H9 (cell line): ENCODE measurements around the gene CHD6. TPM values are rescaled to one million over a fixed set of nuclear protein-coding genes. Genes with fewer than 3 reads are reported as not detected.

ENCODE experiments used
- DNase-seq: peaks from one replicate; pipeline ENCODE4 v3.0.0-alpha.2; 2017
- H2AFZ ChIP-seq: one replicate; pipeline ENCODE4 v1.6.1; 2013; ENCODE audit warnings: mild to moderate bottlenecking, low read length, control low read depth, moderate library complexity
- H2AK5ac ChIP-seq: 2 replicates; pipeline ENCODE4 v1.6.1; 2013; ENCODE audit warnings: low read length, control low read depth, mixed read lengths; ENCODE audit not compliant: insufficient read length
- H2BK120ac ChIP-seq: one replicate; pipeline ENCODE4 v1.6.1; 2013; ENCODE audit warnings: low read depth, mild to moderate bottlenecking, low read length, control low read depth, inconsistent platforms; ENCODE audit not compliant: poor library complexity, severe bottlenecking
- H2BK12ac ChIP-seq: 2 replicates; pipeline ENCODE4 v1.6.1; 2013; ENCODE audit warnings: low read length, control low read depth, mixed read lengths, low read depth; ENCODE audit not compliant: insufficient read length
- H2BK15ac ChIP-seq: 2 replicates; pipeline ENCODE4 v1.6.1; 2013; ENCODE audit warnings: low read depth, low read length, control low read depth
- H2BK20ac ChIP-seq: one replicate; pipeline ENCODE4 v1.6.1; 2013; ENCODE audit warnings: low read depth, mild to moderate bottlenecking, low read length, control low read depth, inconsistent platforms; ENCODE audit not compliant: poor library complexity, severe bottlenecking
- H2BK5ac ChIP-seq: 2 replicates; pipeline ENCODE4 v1.6.1; 2013; ENCODE audit warnings: low read length, control low read depth, mixed read lengths; ENCODE audit not compliant: insufficient read length
- H3K14ac ChIP-seq: 2 replicates; pipeline ENCODE4 v1.6.1; 2013; ENCODE audit warnings: low read length, control low read depth; ENCODE audit not compliant: insufficient read depth
- H3K18ac ChIP-seq: 2 replicates; pipeline ENCODE4 v1.6.1; 2013; ENCODE audit warnings: low read depth, mild to moderate bottlenecking, mixed read lengths, low read length, control low read depth; ENCODE audit not compliant: insufficient read length
- H3K23ac ChIP-seq: 2 replicates; pipeline ENCODE4 v1.6.1; 2013; ENCODE audit warnings: low read length, control low read depth, mixed read lengths, low read depth; ENCODE audit not compliant: insufficient read length
- H3K23me2 ChIP-seq: 2 replicates; pipeline ENCODE4 v1.6.1; 2013; ENCODE audit warnings: low read depth, mild to moderate bottlenecking, mixed read lengths, low read length, control low read depth; ENCODE audit not compliant: insufficient read length, poor library complexity, severe bottlenecking
- H3K27ac ChIP-seq: 2 replicates; pipeline ENCODE4 v1.5.1; 2013; ENCODE audit warnings: low read length, control low read depth, mixed read lengths, low read depth; ENCODE audit not compliant: insufficient read length
- H3K27me3 ChIP-seq: 2 replicates; pipeline ENCODE4 v1.6.1; 2013; ENCODE audit warnings: low read length, control low read depth, inconsistent platforms; ENCODE audit not compliant: insufficient read depth
- H3K4ac ChIP-seq: 2 replicates; pipeline ENCODE4 v1.6.1; 2013; ENCODE audit warnings: low read depth, mild to moderate bottlenecking, control low read depth, inconsistent platforms, low read length, moderate library complexity
- H3K4me1 ChIP-seq: 2 replicates; pipeline ENCODE4 v1.6.1; 2013; ENCODE audit warnings: low read length, control low read depth, inconsistent platforms; ENCODE audit not compliant: insufficient read depth
- H3K4me2 ChIP-seq: 2 replicates; pipeline ENCODE4 v1.6.1; 2013; ENCODE audit warnings: low read length, control low read depth, mixed read lengths; ENCODE audit not compliant: insufficient read length, insufficient read depth
- H3K56ac ChIP-seq: 2 replicates; pipeline ENCODE4 v1.6.1; 2013; ENCODE audit warnings: low read depth, mild to moderate bottlenecking, mixed read lengths, low read length, control low read depth; ENCODE audit not compliant: insufficient read length
- H3K79me1 ChIP-seq: 2 replicates; pipeline ENCODE4 v1.6.1; 2013; ENCODE audit warnings: low read depth, mild to moderate bottlenecking, moderate library complexity, low read length, control low read depth, inconsistent platforms; ENCODE audit not compliant: insufficient read depth, poor library complexity, severe bottlenecking
- H3K79me2 ChIP-seq: 2 replicates; pipeline ENCODE4 v1.6.1; 2013; ENCODE audit warnings: low read length, control low read depth, inconsistent platforms; ENCODE audit not compliant: insufficient read depth
- H3K9ac ChIP-seq: 2 replicates; pipeline ENCODE4 v1.6.1; 2013; ENCODE audit warnings: low read length, control low read depth, mixed read lengths; ENCODE audit not compliant: insufficient read length; ENCODE audit errors: extremely low read depth
- H3K9me3 ChIP-seq: one replicate; pipeline ENCODE4 v1.6.1; 2013; ENCODE audit warnings: low read depth, low read length, inconsistent platforms; ENCODE audit not compliant: control insufficient read depth
- H3T11ph ChIP-seq: one replicate; pipeline ENCODE4 v1.6.1; 2013; ENCODE audit warnings: mild to moderate bottlenecking, low read length, control low read depth, inconsistent platforms
- H4K20me1 ChIP-seq: one replicate; pipeline ENCODE4 v1.6.1; 2013; ENCODE audit not compliant: control insufficient read depth, insufficient read length, insufficient read depth
- H4K5ac ChIP-seq: 2 replicates; pipeline ENCODE4 v1.6.1; 2013; ENCODE audit warnings: low read depth, mild to moderate bottlenecking, mixed read lengths, low read length, control low read depth; ENCODE audit not compliant: insufficient read length
- H4K8ac ChIP-seq: replicated peaks from 2 replicates; pipeline ENCODE4 v1.6.1; 2013; ENCODE audit warnings: low read length, control low read depth, mixed read lengths, low read depth; ENCODE audit not compliant: insufficient read length
- H4K91ac ChIP-seq: 2 replicates; pipeline ENCODE4 v1.6.1; 2013; ENCODE audit warnings: low read depth, mild to moderate bottlenecking, moderate library complexity, mixed read lengths, low read length, control low read depth; ENCODE audit not compliant: insufficient read length
- H3K27ac Mint-ChIP-seq, 3 experiments: 2 replicates in 2 of 3; 3 replicates in 1 of 3; pipeline ENCODE4 v1.8.0; 2020 to 2021; ENCODE audit warnings: mixed read lengths in 3 of 3, mild to moderate bottlenecking in 1 of 3, moderate library complexity in 1 of 3
- H3K27me3 Mint-ChIP-seq: 2 replicates; pipeline ENCODE4 v1.8.0; 2021; ENCODE audit warnings: low read depth, mild to moderate bottlenecking, moderate library complexity, mixed read lengths
- H3K36me3 Mint-ChIP-seq, 3 experiments: 2 replicates in 2 of 3; 3 replicates in 1 of 3; pipeline ENCODE4 v1.8.0; 2020 to 2021; ENCODE audit warnings: low read depth in 3 of 3, mixed read lengths in 3 of 3; ENCODE audit not compliant: insufficient read depth in 1 of 3
- H3K4me1 Mint-ChIP-seq, 2 experiments: 2 replicates each; pipeline ENCODE4 v1.8.0; 2020; ENCODE audit warnings: mixed read lengths in 2 of 2
- H3K4me3 Mint-ChIP-seq, 2 experiments: 2 replicates in 1 of 2; 3 replicates in 1 of 2; pipeline ENCODE4 v1.8.0; 2020 to 2021; ENCODE audit warnings: mild to moderate bottlenecking in 2 of 2, mixed read lengths in 2 of 2, moderate library complexity in 1 of 2
- H3K9me3 Mint-ChIP-seq, 2 experiments: 2 replicates in 1 of 2; 3 replicates in 1 of 2; pipeline ENCODE4 v1.8.0; 2020; ENCODE audit warnings: mild to moderate bottlenecking in 2 of 2, mixed read lengths in 2 of 2, moderate library complexity in 1 of 2
- CTCF ChIP-seq: fragments of 200-600 bp; sonication (generic); conservative IDR thresholded peaks from 3 replicates; pipeline ENCODE4 v1.8.0; 2021; ENCODE audit warnings: antibody characterized with exemption, mild to moderate bottlenecking
- WGBS: extraction: QIAGEN DNeasy Blood & Tissue Kit; methylation state at CpG from one replicate; pipeline ENCODE4 v1.1.7; 2013; ENCODE audit warnings: missing lambda C conversion rate, low lambda C conversion rate, mixed read lengths; ENCODE audit not compliant: insufficient read length; ENCODE audit errors: extremely low coverage; 5-methylcytosine and 5-hydroxymethylcytosine counted together
- total RNA-seq: library from RNA; stranded (reverse); gene quantifications from 2 replicates; pipeline ENCODE4 v1.2.1, GENCODE V29; 2021

The CHD6 gene
- total RNA-seq, 1 experiment from 2014 or later, result 51.5 TPM

GRCh38 chr20:41462372-41463161, 155.6 kb downstream of the CHD6 start:
- H3K23me2 ChIP-seq, result no peaks in the 10 kb centered on the region
- H3K27me3 Mint-ChIP-seq, result no peaks in the 10 kb centered on the region
- H4K20me1 ChIP-seq, result no peaks in the 10 kb centered on the region
- no peak overlapping the region for H3K56ac ChIP-seq
- no peak overlapping the region for H2BK15ac ChIP-seq
- H3K27me3 ChIP-seq, result no peaks in the 10 kb centered on the region
- H3K27ac ChIP-seq, result no peak overlapping the region
- H3K4me3 Mint-ChIP-seq, result no peak overlapping the region
- H3K23ac ChIP-seq, result no peak overlapping the region
- no peak overlapping the region for H3K9ac ChIP-seq
- no peak overlapping the region for H3K18ac ChIP-seq
- no peak overlapping the region for H2BK120ac ChIP-seq
- H3K4me2 ChIP-seq, result no peak overlapping the region
- no CpG with 5 or more reads among the region's 6 CpGs for WGBS
- H2BK12ac ChIP-seq, result no peak overlapping the region
- no peaks in the 10 kb centered on the region for H3K79me1 ChIP-seq
- TF ChIP-seq CTCF, result no peak
- no peak overlapping the region for H2AK5ac ChIP-seq
- no peak overlapping the region for H3K27ac Mint-ChIP-seq
- no peak overlapping the region for H3K4ac ChIP-seq
- H4K5ac ChIP-seq, result no peak overlapping the region
- no peak overlapping the region for H3K14ac ChIP-seq
- peaks cover 58 to 80% (median 71%) of the 10 kb centered on the region in 3 experiments for H3K36me3 Mint-ChIP-seq
- no peaks in the 10 kb centered on the region for H3K79me2 ChIP-seq
- H3K4me1 Mint-ChIP-seq, result no peaks in the 10 kb centered on the region
- H2BK5ac ChIP-seq, result no peak overlapping the region
- H4K8ac ChIP-seq, result no peak overlapping the region
- H4K91ac ChIP-seq, result no peak overlapping the region
- H2AFZ ChIP-seq, result no peak overlapping the region
- DNase-seq, result no peak
- H3K9me3 Mint-ChIP-seq, result peaks cover 18 to 19% of the 10 kb centered on the region in 2 experiments
- no peak overlapping the region for H3T11ph ChIP-seq
- H2BK20ac ChIP-seq, result no peak overlapping the region
- no peaks in the 10 kb centered on the region for H3K4me1 ChIP-seq
- H3K9me3 ChIP-seq, result peaks cover 8% of the 10 kb centered on the region
